Lower lobe of right lung (tissue), 2 donors: ENCODE results near the gene ANKRD33. TPM values are rescaled to one million over a fixed set of nuclear protein-coding genes. Genes with fewer than 3 reads are reported as not detected.

Source experiments
- ATAC-seq, 2 donors: fragments of 200-7000 bp; cut with Tn5 transposase; one replicate each; pipeline ENCODE4 v1.9.1; 2020 to 2022; ENCODE audit warnings: mild to moderate bottlenecking in 2 of 2, moderate library complexity in 2 of 2
- DNase-seq: peaks from one replicate; pipeline ENCODE4 v3.0.0-alpha.2; 2020
- H3K27ac ChIP-seq: fragments of 200-600 bp; one replicate; pipeline ENCODE4 v1.8.0; 2022
- H3K27me3 ChIP-seq: fragments of 200-600 bp; one replicate; pipeline ENCODE4 v1.8.0; 2022; ENCODE audit warnings: low read depth
- H3K36me3 ChIP-seq: fragments of 200-600 bp; one replicate; pipeline ENCODE4 v1.8.0; 2022; ENCODE audit warnings: mild to moderate bottlenecking
- H3K4me1 ChIP-seq: fragments of 200-600 bp; one replicate; pipeline ENCODE4 v1.8.0; 2022
- H3K4me3 ChIP-seq: fragments of 200-600 bp; one replicate; pipeline ENCODE4 v1.8.0; 2022; ENCODE audit warnings: mild to moderate bottlenecking
- H3K9me3 ChIP-seq: fragments of 200-600 bp; one replicate; pipeline ENCODE4 v1.8.0; 2022
- CTCF ChIP-seq: fragments of 200-600 bp; IDR thresholded peaks from one replicate; pipeline ENCODE4 v1.8.0; 2022; ENCODE audit warnings: antibody characterized with exemption, mild to moderate bottlenecking
- intact Hi-C: fragments of 100-400 bp; cut with DNase I; formaldehyde crosslinking; loops from one replicate; pipeline ENCODE4 v1.11.0; 2022
- total RNA-seq: library from RNA; stranded (reverse); fragmentation: NEBNext Ultra II Directional; extraction: Animal tissue kit (Norgen Biotek cat#: 25700); gene quantifications from one replicate; pipeline ENCODE4 v1.2.1, GENCODE V29; 2021
- donor health status: DM: no; HTN: yes; CAD: no; lungs with severe emphysema.

ANKRD33 gene
- total RNA-seq, 1 donor from 2014 or later = not detected

GRCh38 chr12:51844854-51845253 is 43.0 kb upstream of the ANKRD33 start:
- Histone ChIP-seq H3K4me3 (no peak overlapping the region), H3K27ac (no peak overlapping the region), H3K36me3 (no peaks in the 10 kb centered on the region), H3K9me3 (no peaks in the 10 kb centered on the region), H3K27me3 (peaks cover 63% of the 10 kb centered on the region), H3K4me1 (peaks cover 25% of the 10 kb centered on the region)
- no peak for DNase-seq
- no peak for TF ChIP-seq CTCF
- ATAC-seq = no peak
- intact Hi-C loops = no loop called here

GRCh38 chr12:51845482-51845881 is 42.4 kb upstream of the ANKRD33 start:
- H3K9me3 ChIP-seq = no peaks in the 10 kb centered on the region
- ATAC-seq = no peak
- H3K27me3 ChIP-seq = peaks cover 63% of the 10 kb centered on the region
- TF ChIP-seq CTCF = no peak
- intact Hi-C loops = no loop called here
- no peak overlapping the region for H3K4me3 ChIP-seq
- no peak overlapping the region for H3K27ac ChIP-seq
- H3K4me1 ChIP-seq = peaks cover 31% of the 10 kb centered on the region
- no peak for DNase-seq
- no peaks in the 10 kb centered on the region for H3K36me3 ChIP-seq

- Histone ChIP-seq H3K36me3 (no peaks in the 10 kb centered on the region), H3K9me3 (no peaks in the 10 kb centered on the region), H3K27me3 (peaks cover 63% of the 10 kb centered on the region), H3K27ac (peak overlapping the region; percentile 53), H3K4me3 (peak overlapping the region; percentile 58), H3K4me1 (peaks cover 38% of the 10 kb centered on the region)
- no peak for ATAC-seq
- intact Hi-C loops = no loop called here
- no peak for TF ChIP-seq CTCF
- DNase-seq = no peak
Observed at GRCh38 chr12:51846271-51846691, 41.6 kb upstream of the ANKRD33 start.

GRCh38 chr12:51846911-51847642 is 40.8 kb upstream of the ANKRD33 start:
- ATAC-seq = peak; percentile 48 to 59
- no peak for TF ChIP-seq CTCF

GRCh38 chr12:51847643-51848325 is 40.1 kb upstream of the ANKRD33 start:
- no peak for TF ChIP-seq CTCF
- H3K27ac ChIP-seq = peak overlapping the region; percentile 53

More at GRCh38 chr12:51846911-51847642, 40.8 kb upstream of the ANKRD33 start:
- Histone ChIP-seq H3K27me3 (peaks cover 58% of the 10 kb centered on the region), H3K4me3 (peak overlapping the region; percentile 58), H3K27ac (peak overlapping the region; percentile 53), H3K9me3 (no peaks in the 10 kb centered on the region), H3K36me3 (no peaks in the 10 kb centered on the region), H3K4me1 (peaks cover 41% of the 10 kb centered on the region)
- intact Hi-C loops = no loop called here
- peak; percentile 56 for DNase-seq

More at GRCh38 chr12:51847643-51848325, 40.1 kb upstream of the ANKRD33 start:
- H3K36me3 ChIP-seq = no peaks in the 10 kb centered on the region
- peak; percentile 20 to 39 for ATAC-seq
- peaks cover 41% of the 10 kb centered on the region for H3K4me1 ChIP-seq
- H3K4me3 ChIP-seq = peak overlapping the region; percentile 58
- H3K27me3 ChIP-seq = peaks cover 52% of the 10 kb centered on the region
- intact Hi-C loops = no loop called here
- no peaks in the 10 kb centered on the region for H3K9me3 ChIP-seq
- DNase-seq = no peak
